H9 (cell line): Measurements from ENCODE around the gene DSN1. TPM values are rescaled to one million over a fixed set of nuclear protein-coding genes. Genes with fewer than 3 reads are reported as not detected.

Experiments
- DNase-seq: peaks from one replicate; pipeline ENCODE4 v3.0.0-alpha.2; 2017
- H2AFZ ChIP-seq: one replicate; pipeline ENCODE4 v1.6.1; 2013; ENCODE audit warnings: mild to moderate bottlenecking, low read length, control low read depth, moderate library complexity
- H2AK5ac ChIP-seq: 2 replicates; pipeline ENCODE4 v1.6.1; 2013; ENCODE audit warnings: low read length, control low read depth, mixed read lengths; ENCODE audit not compliant: insufficient read length
- H2BK120ac ChIP-seq: one replicate; pipeline ENCODE4 v1.6.1; 2013; ENCODE audit warnings: low read depth, mild to moderate bottlenecking, low read length, control low read depth, inconsistent platforms; ENCODE audit not compliant: poor library complexity, severe bottlenecking
- H2BK12ac ChIP-seq: 2 replicates; pipeline ENCODE4 v1.6.1; 2013; ENCODE audit warnings: low read length, control low read depth, mixed read lengths, low read depth; ENCODE audit not compliant: insufficient read length
- H2BK15ac ChIP-seq: 2 replicates; pipeline ENCODE4 v1.6.1; 2013; ENCODE audit warnings: low read depth, low read length, control low read depth
- H2BK20ac ChIP-seq: one replicate; pipeline ENCODE4 v1.6.1; 2013; ENCODE audit warnings: low read depth, mild to moderate bottlenecking, low read length, control low read depth, inconsistent platforms; ENCODE audit not compliant: poor library complexity, severe bottlenecking
- H2BK5ac ChIP-seq: 2 replicates; pipeline ENCODE4 v1.6.1; 2013; ENCODE audit warnings: low read length, control low read depth, mixed read lengths; ENCODE audit not compliant: insufficient read length
- H3K14ac ChIP-seq: 2 replicates; pipeline ENCODE4 v1.6.1; 2013; ENCODE audit warnings: low read length, control low read depth; ENCODE audit not compliant: insufficient read depth
- H3K18ac ChIP-seq: 2 replicates; pipeline ENCODE4 v1.6.1; 2013; ENCODE audit warnings: low read depth, mild to moderate bottlenecking, mixed read lengths, low read length, control low read depth; ENCODE audit not compliant: insufficient read length
- H3K23ac ChIP-seq: 2 replicates; pipeline ENCODE4 v1.6.1; 2013; ENCODE audit warnings: low read length, control low read depth, mixed read lengths, low read depth; ENCODE audit not compliant: insufficient read length
- H3K23me2 ChIP-seq: 2 replicates; pipeline ENCODE4 v1.6.1; 2013; ENCODE audit warnings: low read depth, mild to moderate bottlenecking, mixed read lengths, low read length, control low read depth; ENCODE audit not compliant: insufficient read length, poor library complexity, severe bottlenecking
- H3K27ac ChIP-seq: 2 replicates; pipeline ENCODE4 v1.5.1; 2013; ENCODE audit warnings: low read length, control low read depth, mixed read lengths, low read depth; ENCODE audit not compliant: insufficient read length
- H3K27me3 ChIP-seq: 2 replicates; pipeline ENCODE4 v1.6.1; 2013; ENCODE audit warnings: low read length, control low read depth, inconsistent platforms; ENCODE audit not compliant: insufficient read depth
- H3K4ac ChIP-seq: 2 replicates; pipeline ENCODE4 v1.6.1; 2013; ENCODE audit warnings: low read depth, mild to moderate bottlenecking, control low read depth, inconsistent platforms, low read length, moderate library complexity
- H3K4me1 ChIP-seq: 2 replicates; pipeline ENCODE4 v1.6.1; 2013; ENCODE audit warnings: low read length, control low read depth, inconsistent platforms; ENCODE audit not compliant: insufficient read depth
- H3K4me2 ChIP-seq: 2 replicates; pipeline ENCODE4 v1.6.1; 2013; ENCODE audit warnings: low read length, control low read depth, mixed read lengths; ENCODE audit not compliant: insufficient read length, insufficient read depth
- H3K56ac ChIP-seq: 2 replicates; pipeline ENCODE4 v1.6.1; 2013; ENCODE audit warnings: low read depth, mild to moderate bottlenecking, mixed read lengths, low read length, control low read depth; ENCODE audit not compliant: insufficient read length
- H3K79me1 ChIP-seq: 2 replicates; pipeline ENCODE4 v1.6.1; 2013; ENCODE audit warnings: low read depth, mild to moderate bottlenecking, moderate library complexity, low read length, control low read depth, inconsistent platforms; ENCODE audit not compliant: insufficient read depth, poor library complexity, severe bottlenecking
- H3K79me2 ChIP-seq: 2 replicates; pipeline ENCODE4 v1.6.1; 2013; ENCODE audit warnings: low read length, control low read depth, inconsistent platforms; ENCODE audit not compliant: insufficient read depth
- H3K9ac ChIP-seq: 2 replicates; pipeline ENCODE4 v1.6.1; 2013; ENCODE audit warnings: low read length, control low read depth, mixed read lengths; ENCODE audit not compliant: insufficient read length; ENCODE audit errors: extremely low read depth
- H3K9me3 ChIP-seq: one replicate; pipeline ENCODE4 v1.6.1; 2013; ENCODE audit warnings: low read depth, low read length, inconsistent platforms; ENCODE audit not compliant: control insufficient read depth
- H3T11ph ChIP-seq: one replicate; pipeline ENCODE4 v1.6.1; 2013; ENCODE audit warnings: mild to moderate bottlenecking, low read length, control low read depth, inconsistent platforms
- H4K20me1 ChIP-seq: one replicate; pipeline ENCODE4 v1.6.1; 2013; ENCODE audit not compliant: control insufficient read depth, insufficient read length, insufficient read depth
- H4K5ac ChIP-seq: 2 replicates; pipeline ENCODE4 v1.6.1; 2013; ENCODE audit warnings: low read depth, mild to moderate bottlenecking, mixed read lengths, low read length, control low read depth; ENCODE audit not compliant: insufficient read length
- H4K8ac ChIP-seq: replicated peaks from 2 replicates; pipeline ENCODE4 v1.6.1; 2013; ENCODE audit warnings: low read length, control low read depth, mixed read lengths, low read depth; ENCODE audit not compliant: insufficient read length
- H4K91ac ChIP-seq: 2 replicates; pipeline ENCODE4 v1.6.1; 2013; ENCODE audit warnings: low read depth, mild to moderate bottlenecking, moderate library complexity, mixed read lengths, low read length, control low read depth; ENCODE audit not compliant: insufficient read length
- H3K27ac Mint-ChIP-seq, 3 experiments: 2 replicates in 2 of 3; 3 replicates in 1 of 3; pipeline ENCODE4 v1.8.0; 2020 to 2021; ENCODE audit warnings: mixed read lengths in 3 of 3, mild to moderate bottlenecking in 1 of 3, moderate library complexity in 1 of 3
- H3K27me3 Mint-ChIP-seq: 2 replicates; pipeline ENCODE4 v1.8.0; 2021; ENCODE audit warnings: low read depth, mild to moderate bottlenecking, moderate library complexity, mixed read lengths
- H3K36me3 Mint-ChIP-seq, 3 experiments: 2 replicates in 2 of 3; 3 replicates in 1 of 3; pipeline ENCODE4 v1.8.0; 2020 to 2021; ENCODE audit warnings: low read depth in 3 of 3, mixed read lengths in 3 of 3; ENCODE audit not compliant: insufficient read depth in 1 of 3
- H3K4me1 Mint-ChIP-seq, 2 experiments: 2 replicates each; pipeline ENCODE4 v1.8.0; 2020; ENCODE audit warnings: mixed read lengths in 2 of 2
- H3K4me3 Mint-ChIP-seq, 2 experiments: 2 replicates in 1 of 2; 3 replicates in 1 of 2; pipeline ENCODE4 v1.8.0; 2020 to 2021; ENCODE audit warnings: mild to moderate bottlenecking in 2 of 2, mixed read lengths in 2 of 2, moderate library complexity in 1 of 2
- H3K9me3 Mint-ChIP-seq, 2 experiments: 2 replicates in 1 of 2; 3 replicates in 1 of 2; pipeline ENCODE4 v1.8.0; 2020; ENCODE audit warnings: mild to moderate bottlenecking in 2 of 2, mixed read lengths in 2 of 2, moderate library complexity in 1 of 2
- WGBS: extraction: QIAGEN DNeasy Blood & Tissue Kit; methylation state at CpG from one replicate; pipeline ENCODE4 v1.1.7; 2013; ENCODE audit warnings: missing lambda C conversion rate, low lambda C conversion rate, mixed read lengths; ENCODE audit not compliant: insufficient read length; ENCODE audit errors: extremely low coverage; 5-methylcytosine and 5-hydroxymethylcytosine counted together
- total RNA-seq: library from RNA; stranded (reverse); gene quantifications from 2 replicates; pipeline ENCODE4 v1.2.1, GENCODE V29; 2021
- TF ChIP-seq, protein P1 (sequence below): fragments of 200-600 bp; sonication (generic); conservative IDR thresholded peaks from 3 replicates; pipeline ENCODE4 v1.8.0; 2021; ENCODE audit warnings: antibody characterized with exemption, mild to moderate bottlenecking

Gene DSN1
- total RNA-seq, 1 experiment from 2014 or later = 22.8 TPM

GRCh38 chr20:36703530-36703929 is 70.0 kb downstream of the DSN1 start:
- no CpG with 5 or more reads among the region's 4 CpGs for WGBS
- Histone ChIP-seq H3K4me1 (no peaks in the 10 kb centered on the region; the same call in 1 of the 2 replicates), H3K79me1 (no peaks in the 10 kb centered on the region), H3T11ph (no peak overlapping the region), H2AK5ac (no peak overlapping the region), H2BK20ac (no peak overlapping the region), H4K8ac (no peak overlapping the region), H3K9ac (no peak overlapping the region), H2BK5ac (no peak overlapping the region), H2BK120ac (no peak overlapping the region), H3K23ac (no peak overlapping the region), H3K9me3 (no peaks in the 10 kb centered on the region), H3K14ac (no peak overlapping the region), H4K5ac (no peak overlapping the region), H3K4ac (no peak overlapping the region), H3K4me2 (no peak overlapping the region), H4K20me1 (no peaks in the 10 kb centered on the region), H3K27me3 (no peaks in the 10 kb centered on the region), H3K79me2 (no peaks in the 10 kb centered on the region), H3K23me2 (no peaks in the 10 kb centered on the region), H3K56ac (no peak overlapping the region), H2BK12ac (no peak overlapping the region), H3K27ac (no peak overlapping the region), H2BK15ac (no peak overlapping the region), H3K18ac (no peak overlapping the region), H2AFZ (no peak overlapping the region), H4K91ac (no peak overlapping the region)
- Mint-ChIP-seq H3K4me1 (peaks cover 19 to 21% of the 10 kb centered on the region in 2 experiments), H3K36me3 (no peaks in the 10 kb centered on the region), H3K27ac (peak overlapping the region in 1 of 3 experiments; percentile 31; a peak in 2 of 7 replicates), H3K4me3 (no peak overlapping the region), H3K27me3 (no peaks in the 10 kb centered on the region), H3K9me3 (no peaks in the 10 kb centered on the region)
- DNase-seq = no peak
- TF ChIP-seq, protein P1, sequence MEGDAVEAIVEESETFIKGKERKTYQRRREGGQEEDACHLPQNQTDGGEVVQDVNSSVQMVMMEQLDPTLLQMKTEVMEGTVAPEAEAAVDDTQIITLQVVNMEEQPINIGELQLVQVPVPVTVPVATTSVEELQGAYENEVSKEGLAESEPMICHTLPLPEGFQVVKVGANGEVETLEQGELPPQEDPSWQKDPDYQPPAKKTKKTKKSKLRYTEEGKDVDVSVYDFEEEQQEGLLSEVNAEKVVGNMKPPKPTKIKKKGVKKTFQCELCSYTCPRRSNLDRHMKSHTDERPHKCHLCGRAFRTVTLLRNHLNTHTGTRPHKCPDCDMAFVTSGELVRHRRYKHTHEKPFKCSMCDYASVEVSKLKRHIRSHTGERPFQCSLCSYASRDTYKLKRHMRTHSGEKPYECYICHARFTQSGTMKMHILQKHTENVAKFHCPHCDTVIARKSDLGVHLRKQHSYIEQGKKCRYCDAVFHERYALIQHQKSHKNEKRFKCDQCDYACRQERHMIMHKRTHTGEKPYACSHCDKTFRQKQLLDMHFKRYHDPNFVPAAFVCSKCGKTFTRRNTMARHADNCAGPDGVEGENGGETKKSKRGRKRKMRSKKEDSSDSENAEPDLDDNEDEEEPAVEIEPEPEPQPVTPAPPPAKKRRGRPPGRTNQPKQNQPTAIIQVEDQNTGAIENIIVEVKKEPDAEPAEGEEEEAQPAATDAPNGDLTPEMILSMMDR = no peak

Other genes starting within 250 kb of the DSN1 start
- 217 and 218 TPM in 2 replicates for gene MYL9, start 232.2 kb downstream of the DSN1 start, total RNA-seq
- 81.7 and 94.6 TPM in 2 replicates for gene TGIF2, start 200.2 kb downstream of the DSN1 start, total RNA-seq
- gene RAB5IF, start 168.0 kb downstream of the DSN1 start, total RNA-seq = 96.5 and 111 TPM in 2 replicates
- gene SLA2, start 127.6 kb downstream of the DSN1 start, total RNA-seq = 0.13 and 0.20 TPM in 2 replicates
- gene NDRG3, start 27.7 kb downstream of the DSN1 start, total RNA-seq = 22.4 and 23.6 TPM in 2 replicates
- 0.11 TPM in 1 of 2 replicates, not detected in the other for gene TLDC2, start 102.4 kb upstream of the DSN1 start, total RNA-seq
- gene SAMHD1, start 177.9 kb upstream of the DSN1 start, total RNA-seq = 53.1 and 59.6 TPM in 2 replicates